Fibroblast of skin of right biceps (primary cell): ENCODE measurements around the gene NDUFA6.
A peak's percentile ranks its signal among the peaks of the same experiment; 100 is the strongest.

Experiments
- DNase-seq: peaks from one replicate; pipeline ENCODE4 v3.0.0-alpha.2; 2013

The NDUFA6 gene

DNA sequence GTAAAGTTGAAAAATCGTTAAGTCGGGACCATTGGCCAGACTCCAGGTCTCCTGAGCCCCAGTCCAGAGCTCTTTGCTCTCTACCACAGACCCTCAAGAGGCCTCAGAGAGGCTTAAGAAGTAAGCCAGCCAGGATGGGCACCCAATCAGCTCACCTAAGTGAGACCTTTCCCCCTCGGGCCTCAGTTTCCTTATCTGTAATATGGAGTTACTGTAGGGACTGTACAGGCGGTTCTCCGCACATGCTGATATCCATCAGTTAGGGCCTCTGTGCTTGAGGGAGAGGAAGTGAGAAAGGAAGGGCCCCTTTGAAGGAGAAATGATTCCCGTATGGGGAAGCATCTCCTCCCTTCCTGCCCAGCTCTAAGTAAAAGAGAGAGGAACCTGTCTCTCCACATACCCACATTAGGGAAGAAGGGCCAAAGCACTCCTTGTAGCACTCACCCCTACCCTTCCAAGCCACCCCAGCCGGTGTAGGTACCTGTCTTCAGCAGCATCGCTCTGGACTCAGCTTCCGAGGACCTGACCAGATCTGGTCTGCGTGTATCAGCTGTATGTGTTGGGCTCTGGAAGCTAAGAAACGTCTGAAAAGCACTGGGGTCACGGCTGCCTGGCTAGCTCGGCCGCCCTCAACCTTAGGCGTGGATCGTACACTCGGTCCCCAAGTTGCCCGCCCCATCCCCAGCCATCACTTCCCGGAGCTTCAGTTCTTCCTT is 20.6 kb downstream of the NDUFA6 start:
- DNase-seq = no peak

DNA sequence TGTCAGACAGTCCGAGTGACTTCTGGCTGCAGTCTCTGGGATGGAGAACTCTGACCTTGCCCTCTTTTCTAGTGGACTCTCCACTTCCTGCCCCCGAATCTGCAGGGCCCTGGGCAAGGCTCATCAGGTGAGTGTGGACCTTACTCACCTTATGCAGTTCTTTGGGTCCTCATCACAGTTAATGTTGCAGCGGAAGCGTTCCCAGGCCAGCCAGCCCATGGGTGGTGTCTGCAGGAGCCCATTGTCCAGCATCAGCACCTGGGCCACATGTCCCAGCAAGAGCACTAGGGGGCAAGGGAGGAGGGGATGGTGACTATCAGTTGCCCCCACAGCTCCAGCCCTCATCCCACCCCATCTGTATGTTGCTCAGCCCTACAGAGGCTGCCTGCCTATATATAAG is 22.3 kb downstream of the NDUFA6 start:
- no peak for DNase-seq

DNA sequence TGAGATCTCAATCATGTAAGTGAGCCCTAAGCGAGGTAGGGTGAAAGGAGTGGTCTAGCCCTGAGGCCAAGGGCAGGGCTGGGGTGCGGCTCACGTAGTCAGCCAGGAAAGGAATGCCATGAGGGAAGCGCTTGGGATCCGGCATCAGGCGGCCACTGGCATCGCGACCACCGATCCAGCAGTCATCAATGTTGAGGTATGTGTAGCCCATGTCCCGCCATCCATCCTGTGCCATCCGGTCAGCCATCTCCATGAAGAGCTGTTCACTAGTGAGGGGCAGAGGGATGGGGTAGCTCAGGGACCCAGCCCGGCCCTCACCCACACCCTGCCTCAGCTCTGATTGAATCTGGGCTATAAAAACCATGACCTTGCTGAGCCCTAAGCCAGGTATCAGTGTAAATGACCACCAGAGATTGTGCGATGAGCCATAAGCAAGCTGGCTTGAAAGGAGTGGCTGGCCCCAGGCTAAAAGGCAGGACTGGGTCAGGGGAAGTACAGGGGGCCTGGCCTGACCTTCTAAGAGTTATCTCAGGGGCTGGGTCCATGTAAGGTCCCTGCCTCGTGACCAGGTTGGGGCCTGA is 22.8 kb downstream of the NDUFA6 start:
- no peak for DNase-seq

DNA sequence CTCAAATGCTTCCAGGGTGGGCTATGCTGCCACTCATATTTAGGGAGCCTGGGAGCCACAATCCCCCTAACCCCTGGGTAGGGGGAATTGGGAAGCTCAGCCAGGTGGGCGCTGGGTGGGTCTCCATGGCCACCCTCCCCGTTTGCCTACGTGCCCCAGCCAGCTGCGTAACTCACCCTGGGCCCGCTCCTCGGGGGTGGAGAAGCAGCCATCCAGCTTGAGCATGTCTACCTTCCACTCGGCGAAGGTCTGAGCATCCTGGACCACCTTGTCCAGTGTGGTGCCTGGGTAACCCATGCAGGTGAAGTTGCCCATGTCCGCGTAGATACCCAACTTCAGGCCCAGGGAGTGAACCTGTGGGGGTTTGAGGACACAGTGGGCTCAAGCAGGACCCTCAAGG is 23.6 kb downstream of the NDUFA6 start:
- no peak for DNase-seq

DNA sequence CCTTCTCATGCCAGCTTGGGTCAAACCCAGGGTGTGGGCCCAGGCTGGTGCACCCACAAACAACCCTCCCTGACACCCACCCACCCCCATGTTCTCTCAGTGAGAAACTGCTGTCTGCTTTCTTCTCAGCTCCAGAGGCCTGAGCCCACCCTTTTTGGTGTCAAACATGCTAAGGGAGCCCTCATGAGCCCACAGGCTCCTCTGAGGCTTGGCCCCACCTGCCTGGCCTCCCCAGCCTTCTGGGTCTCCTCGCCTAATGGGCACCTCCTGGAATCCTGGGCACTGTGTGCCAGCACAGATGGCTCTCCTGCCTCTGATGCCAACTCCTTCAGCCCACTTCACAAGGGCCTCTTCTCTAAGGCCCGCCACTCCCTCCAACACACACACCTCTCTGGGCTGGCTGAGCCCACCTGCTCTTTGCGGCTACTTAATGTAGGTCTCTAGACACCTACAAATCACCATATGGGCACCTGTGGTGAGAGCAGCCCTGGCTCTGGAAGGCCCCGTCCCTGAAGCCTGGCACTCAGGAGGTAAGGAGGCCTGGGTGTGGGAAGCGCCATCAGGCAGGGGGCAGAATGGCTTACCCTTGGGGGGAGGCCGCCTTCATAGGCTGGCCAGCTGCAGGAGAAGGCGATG is 24.3 kb downstream of the NDUFA6 start:
- no peak for DNase-seq

DNA sequence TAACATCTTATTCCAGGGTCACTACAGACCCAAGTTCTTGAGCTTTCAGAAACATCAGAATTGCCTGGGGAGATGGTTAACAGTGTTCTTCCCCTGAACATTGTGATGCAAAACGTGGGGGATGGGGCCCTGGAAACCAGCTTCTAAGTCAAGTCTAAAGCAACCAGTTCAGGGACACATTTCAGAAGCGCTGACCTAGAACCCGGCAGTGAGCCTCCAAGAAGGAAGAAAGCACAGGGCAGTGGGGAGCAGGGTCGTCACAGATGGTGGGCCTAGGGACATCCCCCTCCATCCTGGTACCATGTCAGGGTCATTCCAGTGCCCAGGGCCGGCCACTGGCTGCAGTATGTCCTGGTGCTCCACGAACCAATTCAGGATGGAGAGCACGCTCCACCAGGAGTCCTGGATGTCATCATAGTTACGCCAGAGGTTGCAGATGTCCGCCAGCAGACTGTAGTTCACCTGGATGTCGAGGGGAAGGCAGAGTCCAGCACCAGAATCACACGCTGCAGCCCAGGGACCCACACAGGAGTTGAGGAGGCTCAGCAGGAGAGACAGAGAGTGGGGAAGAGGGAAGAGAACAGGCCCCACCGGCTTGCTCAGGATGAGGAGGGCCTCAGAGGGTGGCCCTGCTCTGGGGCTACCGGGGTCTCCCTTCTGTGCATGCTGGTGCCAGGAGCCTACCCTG is 25.0 kb downstream of the NDUFA6 start:
- no peak for DNase-seq

DNA sequence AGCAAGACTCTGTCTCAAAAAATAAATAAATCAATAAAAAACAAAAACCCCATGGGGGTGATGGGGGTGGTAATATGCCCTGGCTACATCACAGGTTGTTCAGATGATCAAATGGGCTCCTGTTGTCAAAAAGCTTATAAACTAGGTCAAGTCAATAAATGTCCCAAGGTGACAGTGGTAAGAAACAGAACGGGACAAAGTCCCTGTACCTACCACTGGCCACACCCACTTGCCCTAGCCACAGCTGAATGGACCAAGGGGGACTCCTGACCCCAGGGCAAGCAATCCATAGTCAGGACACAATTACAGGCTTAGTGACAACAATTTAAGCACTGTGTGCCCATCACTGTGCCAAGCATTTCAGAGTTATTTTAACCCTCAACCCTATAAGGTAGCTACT is 25.9 kb downstream of the NDUFA6 start:
- no peak for DNase-seq

DNA sequence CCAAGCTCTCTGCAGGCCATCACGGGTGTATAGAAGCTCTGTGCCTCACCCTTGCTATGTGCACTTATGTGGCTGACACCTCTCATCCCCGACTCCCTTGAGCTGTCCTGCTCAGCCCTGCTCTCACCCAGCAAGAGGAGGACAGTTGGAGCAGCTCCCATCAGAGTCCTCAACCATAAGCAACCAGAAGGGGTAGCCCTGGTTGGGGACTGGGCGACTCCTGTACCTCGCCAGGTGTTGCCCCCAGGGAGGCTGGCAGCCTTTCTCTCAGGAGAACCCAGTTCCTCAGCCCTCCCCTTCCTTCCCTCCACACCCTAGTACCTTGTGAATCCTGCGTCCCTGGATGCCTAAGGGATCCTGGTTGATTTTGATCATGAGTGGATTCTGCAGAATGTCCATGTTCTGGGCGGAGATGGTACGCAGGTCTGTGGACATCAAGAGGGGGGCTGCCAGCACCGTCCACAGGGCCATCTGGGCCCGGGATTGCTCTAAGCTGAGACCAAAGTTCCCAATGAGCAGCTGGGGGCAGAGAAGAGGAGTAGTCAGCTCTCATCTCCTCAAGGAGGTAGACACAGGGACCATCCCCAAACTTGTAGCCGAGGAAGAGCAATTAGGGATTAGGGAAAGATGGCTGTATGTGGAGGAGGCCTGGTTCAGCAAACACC is 27.9 kb downstream of the NDUFA6 start:
- no peak for DNase-seq

DNA sequence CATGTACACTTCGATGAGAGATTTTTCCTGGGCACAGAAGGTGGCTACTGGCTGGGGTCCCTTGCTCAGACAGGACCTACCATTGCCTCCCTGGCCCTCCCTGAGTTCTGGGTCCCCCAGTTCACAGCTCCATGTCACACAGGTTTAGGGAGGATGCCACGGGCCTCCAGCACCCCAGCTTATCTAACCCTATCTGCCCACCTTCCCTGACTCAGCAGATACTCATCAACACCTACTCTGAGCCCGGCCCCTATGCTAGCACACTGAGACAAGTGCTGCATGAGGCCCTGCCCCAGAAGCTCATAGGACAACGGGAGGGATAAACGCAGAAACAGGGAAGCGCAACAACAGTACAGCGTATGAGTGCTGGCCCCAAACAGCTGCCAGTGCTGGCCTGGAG is 29.5 kb downstream of the NDUFA6 start:
- DNase-seq = no peak

DNA sequence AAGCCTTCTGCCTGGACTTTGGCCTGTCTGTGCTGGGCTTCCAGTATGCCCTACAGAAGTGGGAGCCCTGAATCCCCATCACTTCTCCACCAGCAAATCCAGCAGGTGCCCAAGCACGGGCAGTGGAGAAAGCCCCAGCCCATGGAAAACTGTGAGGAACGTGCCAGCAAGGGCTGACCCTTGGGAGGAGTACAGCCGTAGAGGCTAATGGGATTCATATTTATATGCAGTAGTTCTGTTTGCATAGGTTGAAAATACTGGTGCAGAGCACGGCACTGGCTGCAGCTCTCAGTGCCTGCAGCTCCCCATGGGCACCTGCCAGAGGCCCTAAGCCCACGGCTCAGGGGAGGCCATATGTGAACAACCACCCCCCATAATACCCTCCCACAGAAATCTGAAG is 30.1 kb downstream of the NDUFA6 start:
- no peak for DNase-seq

DNA sequence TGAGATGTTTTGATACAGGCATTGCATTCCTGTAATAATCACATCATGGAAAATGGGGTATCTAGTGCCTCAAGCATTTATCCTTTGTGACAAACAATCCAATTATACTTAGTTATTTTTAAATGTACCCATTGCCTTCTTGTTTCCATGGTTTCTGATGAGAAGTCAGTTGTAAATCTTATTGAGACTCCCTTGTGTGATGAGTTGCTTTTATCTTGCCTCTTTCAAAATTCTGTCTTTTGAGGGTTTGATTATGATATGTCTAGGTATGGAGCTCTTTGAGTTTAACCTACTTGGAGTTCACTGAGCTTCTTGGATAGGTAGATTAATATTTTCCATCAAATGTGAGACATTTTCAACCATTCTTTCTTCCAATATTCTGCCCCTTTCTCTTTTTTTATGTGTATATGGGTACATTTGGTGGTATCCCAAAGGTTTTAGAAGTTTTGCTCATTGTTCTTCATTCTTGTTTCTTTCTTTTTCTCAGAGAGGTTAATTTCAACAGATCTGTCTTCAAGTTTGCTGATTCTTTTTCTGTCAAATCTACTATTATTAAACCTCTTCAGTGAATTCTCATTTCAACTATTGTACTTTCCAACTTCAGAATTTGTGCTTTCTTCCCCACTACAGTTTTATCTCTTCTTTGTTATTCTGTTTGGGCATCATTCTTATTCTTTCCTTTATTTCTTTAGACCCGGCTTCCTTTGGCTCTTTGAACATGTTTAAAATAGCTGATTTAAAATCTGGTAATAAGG is 33.6 kb downstream of the NDUFA6 start:
- DNase-seq = no peak

DNA sequence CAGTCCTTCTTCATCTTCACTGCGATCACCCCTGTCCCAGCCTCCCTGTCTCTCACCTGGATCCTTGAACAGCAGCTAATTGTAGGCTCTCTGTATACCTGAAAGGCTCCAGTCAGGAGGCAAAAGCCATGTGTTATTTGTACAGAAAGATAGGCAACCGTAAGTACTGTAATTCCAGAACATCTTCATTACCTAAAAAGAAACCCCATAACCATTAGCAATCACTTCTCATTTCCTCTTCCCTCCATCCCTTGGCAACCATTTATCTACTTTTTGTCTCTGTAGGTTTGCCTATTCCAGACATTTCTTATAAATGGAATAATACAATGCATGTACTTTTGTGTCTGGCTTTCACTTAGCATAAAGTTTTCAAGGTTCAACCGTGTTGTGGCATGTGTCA is 37.8 kb downstream of the NDUFA6 start:
- DNase-seq = no peak

DNA sequence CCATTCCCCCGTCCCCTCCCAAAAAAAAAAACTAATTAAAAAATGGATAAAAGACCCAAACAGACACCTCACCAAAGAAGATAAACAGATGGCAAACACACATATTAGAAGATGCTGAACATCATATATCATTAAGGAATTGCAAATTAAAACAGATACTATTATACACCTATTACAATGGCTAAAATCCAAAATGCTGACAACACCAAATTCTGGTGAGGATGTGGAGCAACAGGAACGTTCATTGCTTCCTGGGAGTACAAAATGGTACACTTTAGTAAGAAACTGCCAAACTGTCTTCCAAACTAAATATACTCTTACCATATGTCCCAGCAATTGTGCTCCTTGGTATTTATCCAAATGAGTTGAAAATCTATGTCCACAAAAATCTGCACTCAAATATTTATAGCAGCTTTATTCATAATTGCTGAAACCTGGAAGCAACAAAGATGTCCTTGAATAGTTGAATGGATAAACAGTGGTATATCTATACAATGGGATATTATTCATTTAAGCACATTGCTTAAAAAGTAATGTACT is 39.9 kb downstream of the NDUFA6 start:
- DNase-seq = no peak

DNA sequence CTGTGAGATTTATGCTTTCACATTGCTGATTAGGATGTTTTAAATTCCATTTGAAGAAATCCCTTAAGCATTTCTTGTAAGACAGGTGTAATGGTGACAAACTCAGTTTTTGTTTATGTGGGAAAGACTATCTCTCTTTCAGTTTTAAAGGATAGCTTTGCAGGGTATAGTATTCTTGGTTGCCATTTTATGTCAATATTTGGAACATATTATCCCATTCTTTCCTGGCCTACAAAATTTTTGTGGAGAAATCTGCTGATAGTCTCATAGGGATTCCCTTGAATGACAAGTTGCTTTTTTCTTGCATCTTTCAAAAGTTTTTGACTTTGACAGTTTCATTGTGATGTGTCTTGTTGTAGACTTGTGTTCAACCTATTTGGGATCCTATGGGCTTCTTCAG is 48.8 kb downstream of the NDUFA6 start:
- no peak for DNase-seq

DNA sequence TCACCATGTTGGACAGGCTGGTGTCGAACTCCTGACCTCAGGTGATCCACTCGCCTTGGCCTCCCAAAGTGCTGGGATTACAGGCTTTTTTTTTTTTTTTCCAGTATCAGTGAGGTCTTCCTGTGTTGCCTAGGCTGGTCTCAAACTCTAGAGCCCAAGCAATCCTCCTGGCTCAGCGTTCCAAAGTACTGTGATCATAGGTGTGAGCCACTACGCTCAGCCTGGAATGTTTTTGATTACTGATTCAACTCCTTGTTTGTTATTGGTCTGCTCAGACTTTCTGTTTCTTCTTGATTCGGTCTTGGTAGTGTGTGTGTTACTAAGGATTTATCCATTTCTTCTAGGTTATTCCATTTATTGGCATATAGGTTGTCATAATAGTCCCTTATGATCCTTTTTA is 51.3 kb downstream of the NDUFA6 start:
- peak; percentile 31 for DNase-seq
